A549 (cell line): Measurements from ENCODE around the gene WDR35.

Experiments used
- REST ChIP-seq: fragments of 200-600 bp; sonication (generic); IDR thresholded peaks from 2 replicates; pipeline ENCODE4 v1.6.1; 2016; ENCODE audit warnings: antibody characterized with exemption, mild to moderate bottlenecking, moderate library complexity
- TP53 ChIP-seq: fragments of 250-450 bp; sonication (Bioruptor Pico); IDR thresholded peaks from 2 replicates; pipeline ENCODE4 v1.5.0; 2021; ENCODE audit warnings: mild to moderate bottlenecking, moderate library complexity

GRCh38 chr2:20027260-20027677 lies 37.4 kb upstream of the WDR35 start:
- TF ChIP-seq REST (no peak), TP53 (no peak)
